Dedifferentiated amniotic fluid mesenchymal stem cell (primary cell): ENCODE measurements around the gene MED19.
"Not testable (repeated sequence)": the region's sequence is repeated elsewhere in the genome, so short reads cannot be mapped to it uniquely, and the experiment has no call there.

Source experiments
- DNase-seq: peaks from one replicate; pipeline ENCODE4 v3.0.0-alpha.2; 2016; ENCODE audit errors: extremely low spot score

MED19 gene, protein sequence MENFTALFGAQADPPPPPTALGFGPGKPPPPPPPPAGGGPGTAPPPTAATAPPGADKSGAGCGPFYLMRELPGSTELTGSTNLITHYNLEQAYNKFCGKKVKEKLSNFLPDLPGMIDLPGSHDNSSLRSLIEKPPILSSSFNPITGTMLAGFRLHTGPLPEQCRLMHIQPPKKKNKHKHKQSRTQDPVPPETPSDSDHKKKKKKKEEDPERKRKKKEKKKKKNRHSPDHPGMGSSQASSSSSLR

GRCh38 chr11:57711414-57712255, at the start of gene MED19:
TSS of gene MED19 (minus strand) at chr11:57712215. CDS start at chr11:57712179, 36 bp downstream.
- peak; percentile 20 for DNase-seq

- no peak for DNase-seq
Measured at GRCh38 chr11:57758174-57758573, 46.2 kb upstream of the MED19 start.

- DNase-seq, result no peak
Measured at GRCh38 chr11:57752954-57753353, 40.9 kb upstream of the MED19 start.

- DNase-seq, result peak; percentile 44
Measured at GRCh38 chr11:57751676-57752253, 39.8 kb upstream of the MED19 start, which contains the start of gene BTBD18. TSS of gene BTBD18 (minus strand) at chr11:57751819. CDS start at chr11:57751188, 631 bp downstream.

DNA sequence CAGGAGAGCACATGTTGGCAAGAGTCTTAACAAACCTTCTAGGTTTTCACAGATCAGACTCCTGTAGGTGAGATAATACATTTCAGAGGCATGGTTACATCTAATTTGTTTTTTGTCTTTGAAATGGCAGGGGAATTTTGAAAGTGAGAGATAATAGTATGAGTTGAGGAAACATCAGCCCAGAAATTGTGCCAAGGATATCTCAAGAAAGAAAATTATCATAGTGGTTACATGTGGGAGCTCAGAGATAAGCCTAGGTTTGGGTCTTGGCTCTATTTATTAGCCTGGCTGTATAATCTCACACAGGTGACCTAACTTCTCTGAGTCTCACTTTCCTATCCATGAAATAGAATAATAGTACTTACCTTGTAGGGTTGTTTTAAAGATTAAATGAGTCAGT, 39.2 kb upstream of the MED19 start:
- no peak for DNase-seq

GRCh38 chr11:57746920-57747319, 34.9 kb upstream of the MED19 start:
- DNase-seq, result no peak

DNA sequence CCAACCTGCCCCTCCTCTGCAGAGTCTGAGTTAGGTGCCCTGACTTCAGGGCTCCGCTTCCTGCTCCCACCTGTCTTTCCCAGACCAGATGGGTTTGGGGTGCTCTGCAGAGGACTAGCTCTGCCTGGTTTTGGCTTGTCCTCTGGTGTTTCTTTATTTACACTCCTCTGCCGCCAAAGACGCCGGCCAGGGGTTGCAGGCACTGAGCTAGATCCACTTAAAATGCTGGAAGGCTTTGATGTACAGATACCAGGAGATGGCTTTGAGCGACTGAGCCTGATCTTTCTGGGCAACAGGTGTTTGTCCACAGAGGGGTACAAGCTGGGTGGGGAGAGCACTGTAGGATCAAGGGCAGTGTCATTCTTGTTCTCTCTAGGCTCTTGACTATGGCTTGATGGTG, 33.2 kb upstream of the MED19 start:
- no peak for DNase-seq

- no peak for DNase-seq
Measured at GRCh38 chr11:57744357-57744756, 32.3 kb upstream of the MED19 start.

DNA sequence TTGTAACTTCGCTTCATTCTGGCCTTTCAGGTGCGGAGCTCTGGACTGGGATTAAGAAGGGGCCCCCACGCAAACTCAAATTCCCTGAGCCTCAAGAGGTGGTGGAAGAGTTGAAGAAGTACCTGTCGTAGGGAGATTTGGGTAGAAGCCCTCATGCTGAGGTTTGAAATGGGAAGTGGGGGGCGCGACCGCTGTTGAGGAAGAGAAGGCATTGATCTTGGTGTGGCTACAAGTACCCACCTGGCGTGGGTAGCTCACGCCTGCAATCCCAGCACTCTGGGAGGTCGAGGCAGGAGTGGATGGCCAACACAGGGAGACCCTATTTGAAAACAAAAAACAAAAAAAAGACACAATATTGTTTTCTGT, 30.1 kb upstream of the MED19 start:
- no peak for DNase-seq

GRCh38 chr11:57741132-57742086, 29.4 kb upstream of the MED19 start, which contains the start of gene SELENOH:
TSS of gene SELENOH (plus strand) at chr11:57741491. CDS start at chr11:57741596, 105 bp downstream.
- peak; percentile 95 for DNase-seq

GRCh38 chr11:57735619-57736298, 23.7 kb upstream of the MED19 start:
- DNase-seq, result no peak

DNA sequence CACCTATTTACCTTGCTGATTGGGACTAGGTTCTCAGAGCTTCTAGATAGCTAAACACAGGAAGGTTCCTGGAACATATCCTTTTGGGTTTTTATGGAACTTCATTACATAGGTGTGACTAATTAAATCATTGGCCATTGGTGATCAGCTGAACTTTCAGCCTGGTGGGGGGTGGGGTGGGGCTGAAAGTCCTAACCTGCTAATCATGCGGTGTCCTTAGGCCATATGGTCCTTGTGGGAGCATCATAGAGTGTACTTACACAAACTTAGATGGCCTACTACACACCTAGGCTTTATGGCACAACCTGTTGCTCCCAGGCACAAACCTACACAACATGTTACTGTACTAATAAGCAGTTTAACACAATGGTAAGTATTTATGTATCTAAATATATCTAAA, 20.6 kb upstream of the MED19 start:
- no peak for DNase-seq

GRCh38 chr11:57729479-57729878, 17.5 kb upstream of the MED19 start:
- DNase-seq, result no peak

- no peak for DNase-seq
Measured at GRCh38 chr11:57728829-57729228, 16.8 kb upstream of the MED19 start.

- no peak for DNase-seq
Measured at GRCh38 chr11:57727185-57727584, 15.2 kb upstream of the MED19 start.

DNA sequence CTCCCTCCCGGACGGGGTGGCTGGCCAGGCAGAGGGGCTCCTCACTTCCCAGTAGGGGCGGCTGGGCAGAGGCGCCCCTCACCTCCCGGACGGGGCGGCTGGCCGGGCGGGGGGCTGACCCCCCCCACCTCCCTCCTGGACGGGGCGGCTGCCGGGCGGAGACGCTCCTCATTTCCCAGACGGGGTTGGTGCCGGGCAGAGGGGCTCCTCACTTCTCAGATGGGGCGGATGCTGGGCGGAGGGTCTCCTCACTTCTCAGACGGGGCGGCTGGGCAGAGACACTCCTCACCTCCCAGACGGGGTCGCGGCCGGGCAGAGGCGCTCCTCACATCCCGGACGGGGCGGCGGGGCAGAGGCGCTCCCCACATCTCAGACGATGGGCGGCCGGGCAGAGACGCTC, 4.7 kb upstream of the MED19 start:
- not testable (repeated sequence) for DNase-seq

GRCh38 chr11:57713835-57714234, 1.8 kb upstream of the MED19 start:
- no peak for DNase-seq

- peak; percentile 99 for DNase-seq
Measured at GRCh38 chr11:57712256-57713150, 488 bp upstream of the MED19 start, which contains the start of gene TMX2. TSS of gene TMX2 (plus strand) at chr11:57712593. CDS start at chr11:57712619, 26 bp downstream.

- no peak for DNase-seq
Measured at GRCh38 chr11:57709802-57710367, 2.1 kb downstream of the MED19 start.
